Urinary bladder (tissue), 4 donors: ENCODE results near the gene TRIM54. TPM values are rescaled to one million over a fixed set of nuclear protein-coding genes. Genes with fewer than 3 reads are reported as not detected.
"Not testable (repeated sequence)": the region's sequence is repeated elsewhere in the genome, so short reads cannot be mapped to it uniquely, and the experiment has no call there.

Experiments
- DNase-seq: peaks from one replicate; pipeline ENCODE4 v3.0.0-alpha.2; 2015; ENCODE audit errors: extremely low spot score
- H3K27ac ChIP-seq: one replicate; pipeline ENCODE4 v1.5.1; 2013; ENCODE audit warnings: low read depth, mild to moderate bottlenecking, moderate library complexity
- H3K36me3 ChIP-seq: one replicate; pipeline ENCODE4 v1.6.1; 2013; ENCODE audit warnings: mild to moderate bottlenecking, moderate library complexity; ENCODE audit not compliant: insufficient read depth
- H3K4me1 ChIP-seq: one replicate; pipeline ENCODE4 v1.6.1; 2013; ENCODE audit warnings: mild to moderate bottlenecking, moderate library complexity; ENCODE audit not compliant: insufficient read depth
- H3K4me3 ChIP-seq: one replicate; pipeline ENCODE4 v1.5.1; 2013; ENCODE audit warnings: low read depth, low read length
- WGBS: extraction: QIAGEN DNeasy Blood & Tissue Kit; methylation state at CpG from one replicate; pipeline ENCODE4 v1.1.7; 2013; 5-methylcytosine and 5-hydroxymethylcytosine counted together
- polyA plus RNA-seq: library from polyadenylated mRNA; stranded (reverse); fragments of 200-250 nt; gene quantifications from one replicate; pipeline ENCODE4 v1.2.3, GENCODE V29; 2013
- total RNA-seq: library from RNA; depleted of rRNA; stranded (reverse); fragments of >200 nt; gene quantifications from one replicate; pipeline ENCODE4 v1.2.3, GENCODE V29; 2014
- donor health status: healthy with polysubstance abuse.
- donor health status: healthy.

Gene TRIM54
- total and polyA plus RNA-seq, 2 donors, result 0.04 to 2.6 TPM

DNA sequence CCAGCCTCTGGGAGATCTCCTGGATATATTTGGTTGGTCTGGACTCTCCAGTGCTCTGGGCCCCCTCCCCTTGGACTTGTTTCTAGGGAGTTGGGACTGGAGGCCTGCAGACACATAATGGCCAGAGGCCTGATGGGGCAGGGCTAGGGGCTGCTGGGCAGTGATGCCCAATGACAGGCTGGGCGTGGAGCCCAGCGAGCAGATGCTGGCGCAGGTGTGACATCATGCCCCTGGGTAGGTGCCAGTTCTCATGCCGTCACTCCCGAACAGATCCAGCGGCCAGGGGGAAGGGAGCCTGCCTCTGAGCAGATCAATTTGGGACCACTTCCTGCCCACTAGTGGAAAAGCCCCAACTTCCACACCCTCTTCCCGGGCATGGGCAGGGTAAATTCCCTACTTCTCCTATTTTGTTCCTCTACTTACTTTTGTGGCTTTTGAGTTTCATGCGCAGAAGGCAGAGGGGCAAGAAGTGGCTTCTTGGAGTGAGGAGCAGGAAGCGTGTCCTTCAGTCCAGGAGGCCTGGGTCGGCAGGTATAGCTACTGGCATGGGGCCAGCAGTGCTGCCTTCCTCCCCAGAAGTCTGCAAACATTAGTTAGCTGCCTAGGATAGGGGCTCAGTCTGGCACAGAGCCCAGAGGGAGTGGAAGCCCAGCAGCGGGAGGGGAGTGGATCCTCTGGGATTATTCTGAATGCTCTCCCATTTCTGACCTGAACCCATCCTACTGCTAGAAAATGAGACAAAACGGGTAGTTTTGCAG is 34.6 kb downstream of the TRIM54 start:
- DNase-seq, result no peak
- Histone ChIP-seq H3K36me3 (no peaks in the 10 kb centered on the region), H3K27ac (no peak overlapping the region), H3K4me3 (no peak overlapping the region), H3K4me1 (no peaks in the 10 kb centered on the region)
- 78% methylated on average over 12 of the region's 12 CpGs for WGBS

DNA sequence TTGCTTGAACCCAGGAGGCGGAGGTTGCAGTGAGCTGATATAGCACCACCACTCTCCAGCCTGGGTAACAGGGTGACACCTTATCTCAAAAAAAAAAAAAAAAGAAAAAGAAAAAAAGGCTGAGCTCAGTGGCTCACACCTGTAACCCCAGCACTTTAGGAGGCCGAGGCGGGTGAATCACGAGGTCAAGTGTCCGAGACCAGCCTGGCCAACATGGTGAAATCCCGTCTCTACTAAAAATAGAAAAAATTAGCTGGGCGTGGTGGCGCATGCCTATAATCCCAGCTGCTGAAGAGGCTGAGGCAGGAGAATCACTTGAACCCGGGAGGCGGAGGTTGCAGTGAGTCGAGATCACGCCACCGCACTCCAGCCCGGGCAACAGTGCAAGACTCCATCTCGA is 37.6 kb downstream of the TRIM54 start:
- H3K27ac ChIP-seq, H3K4me1 ChIP-seq, H3K36me3 ChIP-seq, H3K4me3 ChIP-seq, DNase-seq: not testable (repeated sequence)
- WGBS, result 96% methylated on average over 15 of the region's 15 CpGs

DNA sequence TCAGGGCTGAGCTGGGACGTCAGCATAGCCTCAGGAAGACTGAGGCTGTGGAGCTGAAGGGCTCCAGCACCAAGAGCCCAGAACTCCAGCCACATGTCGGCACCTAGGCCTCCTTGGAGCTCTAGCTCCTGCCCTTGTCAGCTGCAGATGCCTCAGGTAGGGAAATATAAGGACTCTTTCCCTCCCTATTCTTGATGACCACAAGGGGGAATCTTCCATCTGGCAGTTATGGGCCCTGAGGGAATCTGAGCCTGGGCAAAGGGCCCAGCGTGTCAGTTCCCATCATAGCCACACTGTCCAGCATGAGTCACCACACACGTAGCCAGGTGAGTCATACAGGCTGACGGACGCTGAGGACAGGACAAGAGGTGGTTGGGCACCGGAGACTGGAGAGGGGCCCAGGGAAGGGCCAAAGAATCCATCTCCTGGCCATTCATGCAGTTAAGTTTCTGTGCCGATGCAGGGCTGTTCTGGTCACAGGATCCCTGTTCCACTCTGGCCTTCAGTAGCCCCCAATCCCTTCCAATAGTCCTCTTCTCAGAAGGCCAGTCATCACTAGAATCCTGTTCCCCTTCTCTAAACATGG is 38.8 kb downstream of the TRIM54 start:
- WGBS, result 42% methylated on average over 8 of the region's 8 CpGs
- Histone ChIP-seq H3K27ac (no peak overlapping the region), H3K4me3 (no peak overlapping the region), H3K4me1 (peaks cover 2% of the 10 kb centered on the region), H3K36me3 (no peaks in the 10 kb centered on the region)
- DNase-seq, result no peak

DNA sequence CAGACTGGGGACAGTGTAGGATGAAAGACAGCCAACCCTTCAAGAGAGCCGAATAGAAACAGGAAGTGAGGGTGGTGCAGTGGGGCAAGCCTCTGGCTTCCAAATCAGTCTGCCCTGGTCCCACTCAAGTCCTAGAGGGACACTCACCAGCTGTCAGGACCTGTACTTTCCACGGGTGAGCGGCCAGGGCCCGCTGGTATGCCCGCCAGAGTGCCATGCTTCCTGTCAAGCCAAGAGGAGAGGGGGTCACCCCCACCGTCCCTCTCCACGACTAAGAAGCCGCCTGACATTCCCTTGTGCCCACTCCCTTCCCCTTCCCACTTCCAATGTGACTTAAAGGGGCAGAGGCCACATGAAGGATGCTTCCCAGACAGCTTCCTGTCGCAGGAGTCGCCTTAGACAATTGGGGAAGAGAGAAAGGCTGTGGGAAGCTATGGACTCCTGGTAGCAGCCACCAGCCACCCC is 40.1 kb downstream of the TRIM54 start:
- H3K4me3 ChIP-seq, result peak overlapping the region; percentile 72
- no peak overlapping the region for H3K27ac ChIP-seq
- WGBS, result 3% methylated on average over 10 of the region's 10 CpGs
- DNase-seq, result no peak
- peaks cover 2% of the 10 kb centered on the region for H3K4me1 ChIP-seq
- H3K36me3 ChIP-seq, result no peaks in the 10 kb centered on the region

DNA sequence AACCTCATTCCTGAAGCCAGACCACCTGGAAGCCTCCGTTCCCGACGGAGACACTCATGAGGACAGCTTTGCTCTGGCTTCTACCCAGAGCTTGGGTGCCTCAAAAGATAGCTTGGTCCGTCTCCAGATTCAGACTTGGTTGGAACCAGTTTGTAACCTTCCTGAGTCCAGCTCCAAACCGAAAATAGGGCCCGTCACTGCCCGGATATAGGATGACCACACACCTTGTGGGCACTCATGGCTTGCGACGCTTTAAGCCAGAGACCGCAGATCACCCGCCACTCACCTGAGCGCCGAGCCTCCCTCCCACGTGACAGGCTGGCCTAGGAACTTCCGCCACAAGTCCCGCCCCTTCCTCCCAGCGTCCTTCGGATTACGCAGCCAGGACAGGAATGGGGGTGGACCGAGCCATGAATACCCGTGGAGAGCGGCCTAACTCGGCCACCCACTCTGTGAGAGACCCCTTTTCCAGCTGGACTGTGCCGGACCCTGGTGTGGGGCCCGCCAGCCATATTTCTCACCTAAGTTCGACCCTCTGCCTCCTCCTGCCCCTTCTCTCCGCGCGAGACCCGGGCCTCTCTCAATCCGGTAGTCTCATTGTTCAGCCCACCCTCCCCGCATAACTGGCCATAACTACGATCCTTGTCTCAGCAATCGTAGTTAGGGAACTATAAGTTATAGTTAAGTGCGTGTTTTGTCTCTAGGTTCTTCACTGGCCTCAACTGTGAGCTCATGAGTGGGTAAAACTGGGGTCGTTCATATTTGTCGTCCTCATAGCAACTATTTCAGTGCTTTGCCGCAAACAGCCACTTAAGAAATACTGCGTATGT is 40.8 kb downstream of the TRIM54 start, which contains the start of gene MPV17:
TSS of gene MPV17 (minus strand) at position 332 of the 830 bp plus-strand sequence. CDS start 580 bp downstream, outside the sequence.
- peak; percentile 88 for DNase-seq
- Histone ChIP-seq H3K27ac (peak within 1 kb of the TSS; percentile 90), H3K4me3 (peak within 1 kb of the TSS; percentile 72), H3K36me3 (no peaks in the 10 kb centered on the region), H3K4me1 (peaks cover 2% of the 10 kb centered on the region)
- WGBS, result under 1% methylated on average over 39 of the region's 39 CpGs

DNA sequence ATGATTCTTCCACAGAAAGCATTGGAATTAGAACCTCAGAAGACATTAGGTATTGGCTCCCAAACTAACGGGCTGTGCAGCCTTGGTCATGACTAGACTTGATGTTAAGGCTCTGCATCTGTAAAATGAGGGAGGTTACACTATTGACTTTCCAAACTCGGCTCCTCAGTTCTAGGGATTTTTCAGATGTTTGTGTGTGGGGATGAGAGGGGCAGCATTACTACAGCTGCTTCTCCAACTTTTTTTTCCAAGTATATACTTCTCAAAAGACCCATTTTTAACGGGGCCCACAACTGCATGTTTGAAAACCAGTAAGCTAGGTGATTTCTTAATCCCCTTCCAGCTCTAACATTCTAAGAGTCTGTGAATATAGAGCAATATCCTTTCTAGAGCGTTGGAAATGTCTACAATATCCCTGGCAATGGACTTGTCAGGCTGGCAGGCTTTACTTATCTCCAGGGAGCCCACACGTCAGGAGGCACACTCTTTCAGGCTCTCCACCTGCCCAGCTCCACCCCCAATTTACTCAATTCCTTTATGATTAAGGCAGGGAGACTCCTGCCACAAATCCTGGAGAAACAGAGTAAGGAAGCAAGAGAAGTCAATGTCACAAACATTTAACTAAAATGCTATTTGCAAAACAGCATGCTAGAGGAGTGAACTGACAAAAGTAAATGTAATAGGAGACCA is 41.5 kb downstream of the TRIM54 start:
- peak overlapping the region; percentile 90 for H3K27ac ChIP-seq
- DNase-seq, result no peak
- peak overlapping the region; percentile 72 for H3K4me3 ChIP-seq
- 15% methylated on average over 5 of the region's 5 CpGs for WGBS
- peaks cover 2% of the 10 kb centered on the region for H3K4me1 ChIP-seq
- H3K36me3 ChIP-seq, result no peaks in the 10 kb centered on the region

DNA sequence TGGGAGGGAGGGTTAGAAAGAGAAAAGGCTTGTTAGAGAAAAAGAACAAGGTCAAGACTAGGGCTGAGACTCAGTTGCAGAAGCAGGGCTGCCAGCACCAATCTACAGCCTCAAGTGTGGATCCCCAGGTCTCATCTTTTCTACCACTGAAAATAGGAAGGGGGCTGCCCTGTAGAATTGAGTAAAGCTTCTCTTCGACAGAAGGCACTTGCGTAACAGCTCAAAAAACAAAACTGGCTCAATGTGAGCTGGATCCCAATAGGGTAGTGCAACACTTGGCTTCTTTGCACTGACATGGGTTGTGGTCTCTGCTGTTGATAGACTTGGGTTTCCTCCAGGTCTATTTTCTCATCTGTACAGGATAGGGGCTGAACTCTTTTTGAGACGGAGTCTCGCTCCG is 42.5 kb downstream of the TRIM54 start:
- no peak overlapping the region for H3K4me3 ChIP-seq
- WGBS, result 89% methylated on average over 5 of the region's 5 CpGs
- H3K27ac ChIP-seq, result no peak overlapping the region
- H3K4me1 ChIP-seq, result peaks cover 2% of the 10 kb centered on the region
- DNase-seq, result no peak
- H3K36me3 ChIP-seq, result peaks cover 5% of the 10 kb centered on the region

DNA sequence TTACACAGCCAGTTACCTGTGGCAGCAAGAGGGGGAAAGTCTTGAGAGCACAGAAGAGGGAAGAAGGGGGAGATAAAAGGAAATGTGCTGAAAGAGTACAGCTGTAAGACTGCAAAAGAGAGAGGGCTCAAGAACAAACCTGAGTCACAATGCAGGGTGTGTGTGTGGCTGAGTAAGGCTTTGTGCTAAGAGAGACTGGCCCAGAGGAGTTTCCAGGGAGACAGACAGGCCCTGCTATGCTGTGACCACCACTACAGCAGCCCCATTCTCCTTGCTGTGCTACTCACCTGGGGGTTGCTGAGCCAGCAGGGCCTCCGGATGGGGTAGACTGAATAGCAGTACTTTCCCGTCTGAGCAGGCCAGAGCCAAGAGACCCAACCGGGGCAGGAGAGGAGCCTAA is 53.1 kb downstream of the TRIM54 start:
- DNase-seq, result no peak

DNA sequence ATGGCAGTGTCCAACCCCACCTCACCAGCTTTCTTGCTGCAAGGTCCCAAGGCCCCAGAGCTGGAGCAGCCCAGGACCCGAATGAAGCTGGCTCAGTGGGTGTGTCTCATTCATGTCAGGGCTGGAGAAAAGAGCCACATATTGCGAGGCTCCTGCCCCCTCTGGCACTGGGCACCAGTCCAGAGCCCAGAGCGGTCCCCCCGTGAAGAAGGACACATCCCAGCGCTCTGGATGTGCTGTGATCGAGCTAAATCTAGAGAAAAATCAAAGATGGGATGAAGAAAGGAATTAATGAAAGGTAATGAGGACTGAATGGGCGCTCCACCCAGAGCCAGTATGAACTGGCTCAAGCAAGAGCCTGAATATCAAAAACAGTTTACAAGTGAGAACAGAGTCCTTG is 53.9 kb downstream of the TRIM54 start:
- WGBS, result 95% methylated on average over 7 of the region's 7 CpGs
- Histone ChIP-seq H3K4me3 (no peak overlapping the region), H3K4me1 (no peaks in the 10 kb centered on the region), H3K36me3 (no peaks in the 10 kb centered on the region), H3K27ac (no peak overlapping the region)
- DNase-seq, result no peak

More for the DNA sequence above, 53.1 kb downstream of the TRIM54 start:
- no peak overlapping the region for H3K27ac ChIP-seq
- no peak overlapping the region for H3K4me3 ChIP-seq
- 92% methylated on average over 3 of the region's 3 CpGs for WGBS
- no peaks in the 10 kb centered on the region for H3K36me3 ChIP-seq
- H3K4me1 ChIP-seq, result no peaks in the 10 kb centered on the region

DNA sequence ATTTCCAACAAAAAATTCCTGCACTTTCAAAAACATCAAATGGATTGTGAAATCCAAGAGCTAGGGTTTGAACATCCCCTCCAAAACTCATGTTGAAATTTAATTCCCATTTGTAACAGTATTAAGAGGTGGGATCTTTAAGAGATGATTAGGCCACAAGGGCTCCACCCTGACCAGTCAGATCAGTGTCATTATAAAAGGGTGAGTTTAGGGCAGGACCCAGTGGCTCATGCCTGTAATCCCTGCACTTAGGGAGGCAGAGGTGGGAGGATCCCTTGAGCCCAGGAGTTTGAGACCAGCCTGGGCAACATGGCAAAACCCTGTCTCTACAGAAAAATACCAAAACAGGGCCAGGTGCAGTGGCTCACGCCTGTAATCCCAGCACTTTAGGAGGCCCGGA is 65.4 kb downstream of the TRIM54 start:
- H3K4me3 ChIP-seq, result no peak overlapping the region
- no peak overlapping the region for H3K27ac ChIP-seq
- 85% methylated on average over 2 of the region's 2 CpGs for WGBS
- DNase-seq, result no peak
- no peaks in the 10 kb centered on the region for H3K36me3 ChIP-seq
- H3K4me1 ChIP-seq, result no peaks in the 10 kb centered on the region

DNA sequence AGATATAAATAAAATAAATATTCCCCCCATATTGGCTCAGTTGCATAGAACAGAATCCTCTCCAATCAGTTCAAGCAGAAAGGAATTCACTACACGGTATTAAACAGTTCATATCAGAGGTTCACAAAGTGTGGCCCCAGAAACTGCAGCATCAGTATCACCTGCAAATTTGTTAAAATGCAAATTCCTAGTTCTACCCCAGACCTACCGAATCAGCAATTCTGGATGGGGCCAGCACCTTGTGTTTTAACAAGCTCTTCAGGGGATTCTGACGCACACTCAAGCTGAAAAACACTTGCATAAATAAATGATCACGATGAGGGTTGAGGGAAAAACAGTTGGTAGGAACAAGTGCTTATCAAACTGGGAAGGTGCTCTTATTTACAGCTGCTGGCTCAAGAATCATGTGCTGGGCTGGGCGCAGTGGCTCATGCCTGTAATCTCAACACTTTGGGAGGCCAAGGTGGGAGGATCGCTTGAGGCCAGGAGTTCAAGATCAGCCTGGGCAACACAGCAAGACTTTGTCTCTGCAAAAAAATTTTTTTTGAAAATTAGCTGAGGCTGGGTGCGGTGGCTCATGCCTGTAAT is 68.0 kb downstream of the TRIM54 start:
- no peaks in the 10 kb centered on the region for H3K4me1 ChIP-seq
- H3K27ac ChIP-seq, result no peak overlapping the region
- no peak overlapping the region for H3K4me3 ChIP-seq
- no peak for DNase-seq
- no peaks in the 10 kb centered on the region for H3K36me3 ChIP-seq
- 90% methylated on average over 7 of the region's 7 CpGs for WGBS

DNA sequence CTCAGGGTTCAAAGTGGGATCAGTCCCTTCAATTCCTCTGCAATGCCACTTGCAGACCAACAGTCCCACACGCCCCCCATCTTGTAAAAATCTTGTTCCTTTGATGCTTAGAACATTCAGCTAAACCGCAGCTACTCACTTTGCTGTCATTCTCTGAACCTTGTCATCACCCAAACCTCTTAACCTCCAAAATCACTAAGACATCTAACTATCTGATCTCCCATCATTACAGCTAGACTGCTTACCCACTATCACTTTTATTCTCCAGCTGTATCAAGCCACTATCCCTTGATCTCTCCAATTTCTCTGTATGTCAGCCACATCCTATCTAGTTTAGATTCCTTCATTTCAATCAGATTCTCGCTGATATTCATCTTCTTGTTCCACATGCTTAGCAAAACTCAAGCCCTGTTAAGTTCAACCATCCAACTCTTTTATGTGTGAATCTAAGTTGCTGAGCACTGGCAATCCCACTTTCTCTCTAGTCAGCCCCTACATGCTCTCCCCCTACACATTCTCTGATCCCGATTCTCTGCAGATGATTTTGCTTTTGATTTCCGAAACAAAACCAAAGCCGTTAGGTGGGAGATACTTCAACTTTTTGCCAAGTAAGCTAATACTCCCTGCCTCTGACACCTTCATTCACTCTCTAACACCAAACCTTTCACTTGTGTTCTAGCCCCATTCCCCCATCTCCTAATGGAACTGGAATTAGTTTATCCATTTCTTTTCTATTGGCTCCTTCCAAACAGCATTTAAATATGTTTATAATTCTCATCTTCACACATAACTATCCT is 69.8 kb downstream of the TRIM54 start:
- H3K4me3 ChIP-seq, result no peak overlapping the region
- no peak overlapping the region for H3K27ac ChIP-seq
- no peaks in the 10 kb centered on the region for H3K4me1 ChIP-seq
- WGBS, result 82% methylated on average over 6 of the region's 6 CpGs
- H3K36me3 ChIP-seq, result no peaks in the 10 kb centered on the region
- no peak for DNase-seq
